Measurements from ENCODE around the gene PODNL1.
A peak's percentile ranks its signal among the peaks of the same experiment; 100 is the strongest.

The PODNL1 gene

DNA sequence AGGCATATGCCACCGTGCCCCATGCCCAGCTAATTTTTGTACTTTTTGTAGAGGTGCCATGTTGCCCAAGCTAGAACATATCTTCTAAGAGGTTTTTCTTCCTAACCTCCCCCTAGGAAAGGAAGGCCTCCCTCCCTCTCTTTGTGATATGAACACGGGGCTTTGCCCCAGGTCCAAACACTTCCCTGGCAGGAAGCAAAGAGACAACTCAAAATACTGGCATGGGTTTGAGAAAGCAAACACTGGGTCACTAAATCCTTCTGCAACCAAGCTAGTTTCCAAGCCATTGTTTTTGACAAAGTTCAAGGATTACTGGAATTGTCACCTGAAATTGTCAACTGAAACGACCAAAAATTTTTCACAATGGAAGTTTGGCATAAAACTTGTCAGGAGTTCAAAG lies 23.4 kb downstream of the PODNL1 start:
- no peaks in the 10 kb centered on the region for H3K27me3 ChIP-seq (ENCODE audit: insufficient read depth, low read length, poor library complexity)
- TF ChIP-seq, protein P1, sequence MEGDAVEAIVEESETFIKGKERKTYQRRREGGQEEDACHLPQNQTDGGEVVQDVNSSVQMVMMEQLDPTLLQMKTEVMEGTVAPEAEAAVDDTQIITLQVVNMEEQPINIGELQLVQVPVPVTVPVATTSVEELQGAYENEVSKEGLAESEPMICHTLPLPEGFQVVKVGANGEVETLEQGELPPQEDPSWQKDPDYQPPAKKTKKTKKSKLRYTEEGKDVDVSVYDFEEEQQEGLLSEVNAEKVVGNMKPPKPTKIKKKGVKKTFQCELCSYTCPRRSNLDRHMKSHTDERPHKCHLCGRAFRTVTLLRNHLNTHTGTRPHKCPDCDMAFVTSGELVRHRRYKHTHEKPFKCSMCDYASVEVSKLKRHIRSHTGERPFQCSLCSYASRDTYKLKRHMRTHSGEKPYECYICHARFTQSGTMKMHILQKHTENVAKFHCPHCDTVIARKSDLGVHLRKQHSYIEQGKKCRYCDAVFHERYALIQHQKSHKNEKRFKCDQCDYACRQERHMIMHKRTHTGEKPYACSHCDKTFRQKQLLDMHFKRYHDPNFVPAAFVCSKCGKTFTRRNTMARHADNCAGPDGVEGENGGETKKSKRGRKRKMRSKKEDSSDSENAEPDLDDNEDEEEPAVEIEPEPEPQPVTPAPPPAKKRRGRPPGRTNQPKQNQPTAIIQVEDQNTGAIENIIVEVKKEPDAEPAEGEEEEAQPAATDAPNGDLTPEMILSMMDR (IDR thresholded peaks at IDR 0.05; ENCODE audit: borderline replicate concordance, extremely low read depth, low read length, poor library complexity, severe bottlenecking), result no peak
- no peak for TF ChIP-seq EZH2 (IDR thresholded peaks at IDR 0.05; ENCODE audit: borderline replicate concordance, low read depth, low read length, severe bottlenecking)
- peaks cover 71% of the 10 kb centered on the region for H3K36me3 ChIP-seq (ENCODE audit: insufficient read depth, low read length)
- no peaks in the 10 kb centered on the region for H3K79me2 ChIP-seq (ENCODE audit: insufficient read depth, low read length)
- no peak overlapping the region for H3K4me2 ChIP-seq (ENCODE audit: insufficient read depth, low read length)
- H3K9ac ChIP-seq (ENCODE audit: low read depth, low read length), result no peak overlapping the region
- H3K4me3 ChIP-seq (ENCODE audit: low read depth in 1 of 2, low read length in 2 of 2), result no peak overlapping the region
- ATAC-seq (ENCODE audit: insufficient read depth, low read depth), result no peak
- no peaks in the 10 kb centered on the region for H3K9me3 ChIP-seq (ENCODE audit: insufficient read depth, low read length, severe bottlenecking)
- H4K20me1 ChIP-seq (ENCODE audit: insufficient read depth, low read length), result no peaks in the 10 kb centered on the region
- H3K27ac ChIP-seq (ENCODE audit: low read length), result no peak overlapping the region
- H3K4me1 ChIP-seq (ENCODE audit: insufficient read depth, low read length), result no peaks in the 10 kb centered on the region
- no peak for DNase-seq
- no peak overlapping the region for H2AFZ ChIP-seq (ENCODE audit: low read depth, low read length)

DNA sequence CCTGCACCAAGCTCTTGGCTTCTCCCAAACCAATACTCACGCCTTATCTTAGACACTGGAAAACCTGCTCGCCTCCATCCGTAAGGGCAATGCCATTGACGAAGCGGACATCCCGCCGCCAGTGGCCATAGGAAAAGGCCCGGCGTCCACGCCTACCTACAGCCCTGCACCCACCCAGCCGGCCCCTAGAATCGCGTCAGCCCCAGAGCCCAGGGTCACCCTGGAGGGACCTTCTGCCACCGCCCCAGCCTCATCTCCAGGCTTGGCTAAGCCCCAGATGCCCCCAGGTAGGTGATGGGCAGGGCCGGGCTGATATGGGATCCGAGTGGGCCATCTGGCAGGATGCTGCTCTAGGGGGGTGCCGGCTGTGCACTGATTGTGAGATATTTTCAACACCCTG lies 24.9 kb downstream of the PODNL1 start:
- no peak overlapping the region for H3K27ac ChIP-seq (ENCODE audit: low read length)
- H3K36me3 ChIP-seq (ENCODE audit: insufficient read depth, low read length), result peaks cover 66% of the 10 kb centered on the region
- DNase-seq (no peak), ATAC-seq (ENCODE audit: insufficient read depth, low read depth) (no peak)
- peaks cover 4% of the 10 kb centered on the region; the same call in 1 of the 2 replicates for H3K4me1 ChIP-seq (ENCODE audit: insufficient read depth, low read length)
- H4K20me1 ChIP-seq (ENCODE audit: insufficient read depth, low read length), result no peaks in the 10 kb centered on the region
- 0 out of 2 replicates have a peak, but pooled peaks cover 4% of the 10 kb centered on the region for H3K79me2 ChIP-seq (ENCODE audit: insufficient read depth, low read length)
- no peaks in the 10 kb centered on the region for H3K27me3 ChIP-seq (ENCODE audit: insufficient read depth, low read length, poor library complexity)
- no peaks in the 10 kb centered on the region for H3K9me3 ChIP-seq (ENCODE audit: insufficient read depth, low read length, severe bottlenecking)
- no peak overlapping the region for H2AFZ ChIP-seq (ENCODE audit: low read depth, low read length)
- H3K4me2 ChIP-seq (ENCODE audit: insufficient read depth, low read length), result no peak overlapping the region
- H3K4me3 ChIP-seq (ENCODE audit: low read depth in 1 of 2, low read length in 2 of 2), result no peak overlapping the region
- TF ChIP-seq EZH2 (IDR thresholded peaks at IDR 0.05; ENCODE audit: borderline replicate concordance, low read depth, low read length, severe bottlenecking), result no peak
- TF ChIP-seq, protein P1 (IDR thresholded peaks at IDR 0.05; ENCODE audit: borderline replicate concordance, extremely low read depth, low read length, poor library complexity, severe bottlenecking), result no peak
- no peak overlapping the region for H3K9ac ChIP-seq (ENCODE audit: low read depth, low read length)

DNA sequence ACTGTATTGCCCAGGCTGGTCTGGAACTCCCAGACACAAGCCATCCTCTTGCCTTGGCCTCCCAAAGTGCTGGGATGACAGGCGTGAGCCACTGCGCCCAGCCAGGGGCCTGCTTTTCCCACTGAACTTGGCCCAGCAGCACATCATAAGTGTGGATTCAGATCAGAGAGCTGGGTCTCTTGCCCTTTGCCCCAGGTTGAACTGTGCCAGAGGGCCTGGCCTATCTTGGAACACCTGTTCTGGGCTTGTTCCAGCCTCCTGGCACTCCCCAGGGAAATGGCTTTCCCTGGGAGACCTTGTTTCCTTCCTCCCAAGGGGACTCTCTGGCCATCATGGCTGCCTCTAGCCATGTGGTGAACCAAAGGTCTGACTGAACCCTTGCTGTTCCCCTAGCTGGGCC lies 28.8 kb downstream of the PODNL1 start:
- Histone ChIP-seq H3K79me2 (ENCODE audit: insufficient read depth, low read length) (peaks cover 30% of the 10 kb centered on the region), H3K27ac (ENCODE audit: low read length) (no peak overlapping the region), H3K4me2 (ENCODE audit: insufficient read depth, low read length) (no peak overlapping the region), H3K9ac (ENCODE audit: low read depth, low read length) (no peak overlapping the region), H4K20me1 (ENCODE audit: insufficient read depth, low read length) (no peaks in the 10 kb centered on the region), H3K27me3 (ENCODE audit: insufficient read depth, low read length, poor library complexity) (no peaks in the 10 kb centered on the region), H3K9me3 (ENCODE audit: insufficient read depth, low read length, severe bottlenecking) (no peaks in the 10 kb centered on the region), H3K36me3 (ENCODE audit: insufficient read depth, low read length) (peaks cover 43% of the 10 kb centered on the region), H3K4me1 (ENCODE audit: insufficient read depth, low read length) (peaks cover 37% of the 10 kb centered on the region), H3K4me3 (ENCODE audit: low read depth in 1 of 2, low read length in 2 of 2) (no peak overlapping the region), H2AFZ (ENCODE audit: low read depth, low read length) (no peak overlapping the region)
- ATAC-seq (ENCODE audit: insufficient read depth, low read depth), result no peak
- no peak for TF ChIP-seq EZH2 (IDR thresholded peaks at IDR 0.05; ENCODE audit: borderline replicate concordance, low read depth, low read length, severe bottlenecking)
- TF ChIP-seq, protein P1 (IDR thresholded peaks at IDR 0.05; ENCODE audit: borderline replicate concordance, extremely low read depth, low read length, poor library complexity, severe bottlenecking), result no peak
- no peak for DNase-seq

DNA sequence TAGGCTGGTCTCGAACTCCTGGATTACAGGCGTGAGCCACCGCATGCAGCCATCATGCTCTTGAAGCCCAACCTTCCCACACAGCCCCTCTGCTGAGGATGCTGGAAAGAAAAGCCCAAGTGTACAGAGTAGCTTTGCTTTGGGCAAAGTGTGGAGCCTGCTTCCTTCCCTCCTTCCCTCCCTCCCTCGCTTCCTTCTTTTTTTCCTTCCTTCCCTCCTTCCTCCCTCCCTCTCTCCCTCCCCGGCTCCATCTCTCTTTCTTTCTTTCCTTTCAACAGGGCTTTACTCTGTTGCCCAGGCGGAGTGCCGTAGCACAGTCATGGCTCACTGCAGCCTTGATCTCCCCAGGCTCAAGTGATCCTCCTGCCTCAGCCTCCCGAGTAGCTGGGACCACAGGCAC lies 29.5 kb downstream of the PODNL1 start:
- Histone ChIP-seq H3K27ac (ENCODE audit: low read length) (no peak overlapping the region), H3K9ac (ENCODE audit: low read depth, low read length) (peak overlapping the region; percentile 11; the same call in 1 of the 2 replicates), H3K79me2 (ENCODE audit: insufficient read depth, low read length) (peaks cover 30% of the 10 kb centered on the region), H3K36me3 (ENCODE audit: insufficient read depth, low read length) (peaks cover 37% of the 10 kb centered on the region), H4K20me1 (ENCODE audit: insufficient read depth, low read length) (no peaks in the 10 kb centered on the region), H2AFZ (ENCODE audit: low read depth, low read length) (no peak overlapping the region), H3K4me2 (ENCODE audit: insufficient read depth, low read length) (no peak overlapping the region), H3K4me1 (ENCODE audit: insufficient read depth, low read length) (peaks cover 45% of the 10 kb centered on the region), H3K27me3 (ENCODE audit: insufficient read depth, low read length, poor library complexity) (no peaks in the 10 kb centered on the region), H3K4me3 (ENCODE audit: low read depth in 1 of 2, low read length in 2 of 2) (no peak overlapping the region), H3K9me3 (ENCODE audit: insufficient read depth, low read length, severe bottlenecking) (no peaks in the 10 kb centered on the region)
- no peak for DNase-seq
- no peak for ATAC-seq (ENCODE audit: insufficient read depth, low read depth)
- no peak for TF ChIP-seq EZH2 (IDR thresholded peaks at IDR 0.05; ENCODE audit: borderline replicate concordance, low read depth, low read length, severe bottlenecking)
- TF ChIP-seq, protein P1 (IDR thresholded peaks at IDR 0.05; ENCODE audit: borderline replicate concordance, extremely low read depth, low read length, poor library complexity, severe bottlenecking), result no peak

Measured in DND-41 (cell line).